Neuronal stem cell (in vitro differentiated cells): ENCODE results near the gene PRKAR2A.
"Not testable (repeated sequence)": the region's sequence is repeated elsewhere in the genome, so short reads cannot be mapped to it uniquely, and the experiment has no call there.

Experiments
- DNase-seq: peaks from one replicate; pipeline ENCODE4 v3.0.0-alpha.2; 2013; ENCODE audit warnings: low spot score
- H2AFZ ChIP-seq: one replicate; pipeline ENCODE4 v1.6.1; 2013; ENCODE audit warnings: mild to moderate bottlenecking, low read length, inconsistent platforms
- H2AK5ac ChIP-seq: 2 replicates; pipeline ENCODE4 v1.6.1; 2013; ENCODE audit warnings: low read depth, mild to moderate bottlenecking, inconsistent platforms, low read length, moderate library complexity, mixed read lengths
- H2BK120ac ChIP-seq: 2 replicates; pipeline ENCODE4 v1.6.1; 2013; ENCODE audit warnings: low read depth, mild to moderate bottlenecking, inconsistent platforms, low read length, moderate library complexity, mixed read lengths
- H2BK12ac ChIP-seq: one replicate; pipeline ENCODE4 v1.6.1; 2013; ENCODE audit warnings: low read length, inconsistent platforms
- H2BK15ac ChIP-seq: 2 replicates; pipeline ENCODE4 v1.6.1; 2013; ENCODE audit warnings: mild to moderate bottlenecking, low read length, inconsistent platforms, mixed read lengths
- H2BK5ac ChIP-seq: one replicate; pipeline ENCODE4 v1.6.1; 2013; ENCODE audit warnings: inconsistent platforms, mild to moderate bottlenecking, low read length, moderate library complexity
- H3K14ac ChIP-seq: one replicate; pipeline ENCODE4 v1.6.1; 2013; ENCODE audit warnings: low read length, inconsistent platforms
- H3K18ac ChIP-seq: 2 replicates; pipeline ENCODE4 v1.6.1; 2013; ENCODE audit warnings: low read length, inconsistent platforms
- H3K23ac ChIP-seq: 2 replicates; pipeline ENCODE4 v1.6.1; 2013; ENCODE audit warnings: low read depth, mild to moderate bottlenecking, mixed read lengths, low read length, inconsistent platforms; ENCODE audit not compliant: poor library complexity
- H3K27ac ChIP-seq: replicated peaks from 3 replicates; pipeline ENCODE4 v1.5.1; 2013; ENCODE audit warnings: low read length, inconsistent platforms
- H3K27me3 ChIP-seq, 3 experiments: 2 replicates each; pipeline ENCODE4 v1.6.1; 2013; ENCODE audit warnings: low read length in 3 of 3, mild to moderate bottlenecking in 2 of 3, inconsistent platforms in 1 of 3, low read depth in 1 of 3, mixed read lengths in 1 of 3, moderate library complexity in 1 of 3; ENCODE audit not compliant: control insufficient read depth in 3 of 3, insufficient read depth in 3 of 3
- H3K36me3 ChIP-seq, 2 donors: replicated peaks in 1 of 2; 2 replicates each; pipeline ENCODE4 v1.6.1; 2013; ENCODE audit warnings: low read length in 2 of 2; ENCODE audit not compliant: control insufficient read depth in 2 of 2, insufficient read depth in 2 of 2
- H3K4ac ChIP-seq: 2 replicates; pipeline ENCODE4 v1.6.1; 2013; ENCODE audit warnings: inconsistent platforms, mild to moderate bottlenecking, low read length, moderate library complexity
- H3K4me1 ChIP-seq, 2 donors: 1 replicate in 1 of 2; 2 replicates in 1 of 2; pipeline ENCODE4 v1.6.1; 2013; ENCODE audit warnings: low read length in 2 of 2, low read depth in 1 of 2; ENCODE audit not compliant: control insufficient read depth in 2 of 2, insufficient read depth in 1 of 2
- H3K4me2 ChIP-seq: one replicate; pipeline ENCODE4 v1.6.1; 2013; ENCODE audit warnings: mild to moderate bottlenecking, low read length, inconsistent platforms; ENCODE audit not compliant: insufficient read depth, poor library complexity, severe bottlenecking
- H3K4me3 ChIP-seq, 2 donors: 2 replicates each; pipeline ENCODE4 v1.5.1; 2013; ENCODE audit warnings: low read length in 2 of 2, mild to moderate bottlenecking in 2 of 2, inconsistent platforms in 1 of 2, moderate library complexity in 1 of 2
- H3K79me1 ChIP-seq: one replicate; pipeline ENCODE4 v1.6.1; 2013; ENCODE audit warnings: low read depth, mild to moderate bottlenecking, inconsistent platforms, low read length, moderate library complexity
- H3K9ac ChIP-seq: one replicate; pipeline ENCODE4 v1.6.1; 2013; ENCODE audit warnings: mild to moderate bottlenecking, low read depth, low read length, inconsistent platforms; ENCODE audit not compliant: poor library complexity
- H3K9me3 ChIP-seq, 2 donors: replicated peaks in 1 of 2; 2 replicates each; pipeline versions ENCODE3 to v1.6.1; 2013; ENCODE audit warnings: low read length in 2 of 2, mild to moderate bottlenecking in 2 of 2, inconsistent platforms in 1 of 2, low read depth in 1 of 2, mixed read lengths in 1 of 2, moderate library complexity in 1 of 2; ENCODE audit not compliant: control insufficient read depth in 2 of 2, insufficient read depth in 1 of 2
- H4K8ac ChIP-seq: one replicate; pipeline ENCODE4 v1.6.1; 2013; ENCODE audit warnings: low read depth, mild to moderate bottlenecking, inconsistent platforms, low read length, moderate library complexity
- H4K91ac ChIP-seq: one replicate; pipeline ENCODE4 v1.6.1; 2013; ENCODE audit warnings: low read length, low read depth, mild to moderate bottlenecking, inconsistent platforms; ENCODE audit not compliant: poor library complexity
- WGBS, 2 donors: extraction: QIAGEN DNeasy Blood & Tissue Kit; methylation state at CpG; one replicate each; pipeline ENCODE4 v1.1.7; 2013; ENCODE audit warnings: missing lambda C conversion rate in 2 of 2, mixed read lengths in 1 of 2; ENCODE audit not compliant: insufficient read length in 2 of 2, insufficient replicate concordance in 1 of 2; ENCODE audit errors: extremely low coverage in 2 of 2; 5-methylcytosine and 5-hydroxymethylcytosine counted together

The PRKAR2A gene

GRCh38 chr3:48738144-48738536 lies 109.5 kb downstream of the PRKAR2A start:
- Histone ChIP-seq H3K14ac (no peak overlapping the region), H2BK5ac (no peak overlapping the region), H3K4me3 (no peak overlapping the region), H4K91ac (no peak overlapping the region), H3K23ac (no peak overlapping the region), H2BK120ac (no peak overlapping the region), H3K9me3 (peaks cover 0 to 1% of the 10 kb centered on the region in 2 donors), H2AK5ac (no peak overlapping the region), H3K4me1 (peaks cover 7 to 10% of the 10 kb centered on the region in 2 donors), H3K4ac (no peak overlapping the region), H3K9ac (no peak overlapping the region), H4K8ac (no peak overlapping the region), H3K36me3 (no peaks in the 10 kb centered on the region), H3K79me1 (no peaks in the 10 kb centered on the region), H3K4me2 (no peak overlapping the region), H3K18ac (no peak overlapping the region), H2BK15ac (no peak overlapping the region), H3K27ac (no peak overlapping the region), H2AFZ (no peak overlapping the region), H3K27me3 (no peaks in the 10 kb centered on the region), H2BK12ac (no peak overlapping the region)
- no peak for DNase-seq
- no CpG with 5 or more reads among the region's 3 CpGs for WGBS, 2 donors

GRCh38 chr3:48735075-48735767 lies 112.5 kb downstream of the PRKAR2A start:
- not testable (repeated sequence) for H3K27me3 ChIP-seq, H2BK12ac ChIP-seq, H3K4me2 ChIP-seq, H3K18ac ChIP-seq, H3K14ac ChIP-seq, H3K4me1 ChIP-seq, H2AK5ac ChIP-seq, H3K79me1 ChIP-seq, H3K4ac ChIP-seq, H3K23ac ChIP-seq, H4K8ac ChIP-seq, H4K91ac ChIP-seq, H2BK15ac ChIP-seq, H3K9me3 ChIP-seq, H3K9ac ChIP-seq, DNase-seq, H3K36me3 ChIP-seq, H2BK120ac ChIP-seq, H2BK5ac ChIP-seq
- H2AFZ ChIP-seq, result peak overlapping the region; percentile 62
- peak overlapping the region; percentile 49 for H3K27ac ChIP-seq
- no CpG with 5 or more reads among the region's 8 CpGs for WGBS, 2 donors
- H3K4me3 ChIP-seq, result peak overlapping the region in 1 of 2 donors; percentile 20

GRCh38 chr3:48734541-48734940 lies 113.1 kb downstream of the PRKAR2A start:
- not testable (repeated sequence) for H3K4me3 ChIP-seq, H4K91ac ChIP-seq, H3K9ac ChIP-seq, H3K18ac ChIP-seq, H2AK5ac ChIP-seq, DNase-seq, H3K4ac ChIP-seq, H2AFZ ChIP-seq, H4K8ac ChIP-seq, H2BK15ac ChIP-seq, H3K79me1 ChIP-seq, H3K4me2 ChIP-seq, H3K27me3 ChIP-seq, H2BK12ac ChIP-seq, H2BK5ac ChIP-seq, H3K36me3 ChIP-seq, H3K4me1 ChIP-seq, H3K14ac ChIP-seq, H2BK120ac ChIP-seq, H3K27ac ChIP-seq, H3K23ac ChIP-seq, H3K9me3 ChIP-seq
- WGBS, 2 donors, result no CpG with 5 or more reads among the region's 25 CpGs

GRCh38 chr3:48733752-48734518 lies 113.7 kb downstream of the PRKAR2A start:
- not testable (repeated sequence) for H3K9ac ChIP-seq, H3K4me3 ChIP-seq, H3K14ac ChIP-seq, H3K79me1 ChIP-seq, H3K27ac ChIP-seq, H4K91ac ChIP-seq, H3K36me3 ChIP-seq, H3K23ac ChIP-seq, H3K27me3 ChIP-seq, H2BK5ac ChIP-seq, H3K9me3 ChIP-seq, DNase-seq, H3K4ac ChIP-seq, H4K8ac ChIP-seq, H3K4me2 ChIP-seq, H2AK5ac ChIP-seq, H3K18ac ChIP-seq, H2BK15ac ChIP-seq, H2BK12ac ChIP-seq, H2AFZ ChIP-seq, H3K4me1 ChIP-seq, H2BK120ac ChIP-seq
- WGBS, 2 donors, result no CpG with 5 or more reads among the region's 53 CpGs
